Mucosa of descending colon (tissue), 3 donors: ENCODE results near the gene ZNF792. TPM values are rescaled to one million over a fixed set of nuclear protein-coding genes. Genes with fewer than 3 reads are reported as not detected.
A peak's percentile ranks its signal among the peaks of the same experiment; 100 is the strongest.
"Not testable (repeated sequence)": the region's sequence is repeated elsewhere in the genome, so short reads cannot be mapped to it uniquely, and the experiment has no call there.

Source experiments
- ATAC-seq: fragments of 200-7000 bp; cut with Tn5 transposase; one replicate; pipeline ENCODE4 v1.9.1; 2020; ENCODE audit warnings: mild to moderate bottlenecking, moderate library complexity
- DNase-seq, 3 donors: peaks; one replicate each; pipeline ENCODE4 v3.0.0-alpha.2; 2020
- H3K36me3 ChIP-seq: fragments of 200-600 bp; one replicate; pipeline ENCODE4 v1.8.0; 2021; ENCODE audit warnings: low read depth, mild to moderate bottlenecking
- H3K4me1 ChIP-seq: fragments of 200-600 bp; one replicate; pipeline ENCODE4 v1.8.0; 2021; ENCODE audit warnings: low read depth, mild to moderate bottlenecking
- H3K4me3 ChIP-seq: fragments of 200-600 bp; one replicate; pipeline ENCODE4 v1.8.0; 2021; ENCODE audit warnings: mild to moderate bottlenecking
- H3K9me3 ChIP-seq: fragments of 200-600 bp; one replicate; pipeline ENCODE4 v1.8.0; 2021; ENCODE audit warnings: mild to moderate bottlenecking
- CTCF ChIP-seq: fragments of 200-600 bp; IDR thresholded peaks from one replicate; pipeline ENCODE4 v1.8.0; 2022; ENCODE audit warnings: antibody characterized with exemption, mild to moderate bottlenecking
- intact Hi-C, 2 donors: fragments of 100-400 bp; cut with DNase I in 1 of 2; cut with micrococcal nuclease in 1 of 2; formaldehyde crosslinking; loops; one replicate each; pipeline versions ENCODE4 v1.11.0 to v1.11.1; 2022; cut with DNase I, micrococcal nuclease
- total RNA-seq, 3 donors: library from RNA; stranded (reverse); fragmentation: NEBNext Ultra II Directional in 2 of 3; extraction: Animal tissue kit (Norgen Biotek cat#: 25700) in 2 of 3; gene quantifications; one replicate each; pipeline versions ENCODE4 v1.2.1 to v1.2.4, GENCODE V29; 2021 to 2023
- donor health status: DM: no; HTN: no; CAD: no; lungs with moderate emphysema.
- donor health status: DM: no; HTN: no; CAD: no.
- donor health status: DM: no; HTN: yes; CAD: no.

The ZNF792 gene
- total RNA-seq, 3 donors from 2014 or later: 5.4 to 7.6 (median 6.7) TPM

- Histone ChIP-seq H3K36me3 (no peaks in the 10 kb centered on the region), H3K4me1 (peaks cover 38% of the 10 kb centered on the region), H3K4me3 (no peak overlapping the region), H3K9me3 (no peaks in the 10 kb centered on the region)
- intact Hi-C loops: loop anchor here in 1 of 2 donors (5.0 kb wide), 1 partner anchor 37 kb away; no protein-coding TSS in a partner anchor
- peak in 1 of 3 donors; percentile 36 for DNase-seq
- ATAC-seq: no peak
- TF ChIP-seq CTCF: no peak
Measured at GRCh38 chr19:35009424-35010415, 45.7 kb upstream of the ZNF792 start.

- intact Hi-C loops: no loop called here
- no peaks in the 10 kb centered on the region for H3K9me3 ChIP-seq
- H3K4me3 ChIP-seq: no peak overlapping the region
- TF ChIP-seq CTCF: no peak
- peak in 1 of 3 donors; percentile 32 for DNase-seq
- no peaks in the 10 kb centered on the region for H3K36me3 ChIP-seq
- peaks cover 45% of the 10 kb centered on the region for H3K4me1 ChIP-seq
- ATAC-seq: no peak
Measured at GRCh38 chr19:35008891-35009341, 44.9 kb upstream of the ZNF792 start.

- H3K4me1 ChIP-seq: peaks cover 45% of the 10 kb centered on the region
- intact Hi-C loops, H3K36me3 ChIP-seq: not testable (repeated sequence)
Measured at GRCh38 chr19:35007427-35007826, 43.4 kb upstream of the ZNF792 start.

GRCh38 chr19:35006999-35007365, 43.0 kb upstream of the ZNF792 start:
- no peak for ATAC-seq
- no peak for TF ChIP-seq CTCF
- Histone ChIP-seq H3K9me3 (no peaks in the 10 kb centered on the region), H3K4me1 (peaks cover 48% of the 10 kb centered on the region), H3K36me3 (no peaks in the 10 kb centered on the region), H3K4me3 (no peak overlapping the region)
- DNase-seq: no peak
- intact Hi-C loops: no loop called here

More at GRCh38 chr19:35007427-35007826, 43.4 kb upstream of the ZNF792 start:
- not testable (repeated sequence) for ATAC-seq, H3K4me3 ChIP-seq, H3K9me3 ChIP-seq, DNase-seq

- Histone ChIP-seq H3K36me3 (no peaks in the 10 kb centered on the region), H3K9me3 (no peaks in the 10 kb centered on the region), H3K4me1 (peaks cover 53% of the 10 kb centered on the region), H3K4me3 (no peak overlapping the region)
- ATAC-seq (peak; percentile 88), DNase-seq (peak; percentile 71 to 78 (median 77))
- no peak for TF ChIP-seq CTCF
- intact Hi-C loops: no loop called here
Measured at GRCh38 chr19:35006342-35006998, 42.4 kb upstream of the ZNF792 start.

GRCh38 chr19:35006007-35006341, 41.9 kb upstream of the ZNF792 start:
- H3K4me3 ChIP-seq, intact Hi-C loops, H3K36me3 ChIP-seq, ATAC-seq, H3K9me3 ChIP-seq: not testable (repeated sequence)
- peaks cover 58% of the 10 kb centered on the region for H3K4me1 ChIP-seq
- DNase-seq: peak in 1 of 3 donors; percentile 30
